HepG2 (cell line): ENCODE data around the gene LPCAT4. TPM values are rescaled to one million over a fixed set of nuclear protein-coding genes. Genes with fewer than 3 reads are reported as not detected.

Experiments used
- ELF3 ChIP-seq: IDR thresholded peaks from 2 replicates; pipeline ENCODE4 v1.6.1; 2016; ENCODE audit warnings: missing genetic modification reagents, missing compliant biosample characterization
- GABPA ChIP-seq, 2 experiments: IDR thresholded peaks; 2 replicates each; pipeline ENCODE4 v1.6.1; 2011 to 2016; ENCODE audit warnings: low read depth in 2 of 2, low read length in 1 of 2, missing biosample characterization in 1 of 2, missing genetic modification characterization in 1 of 2
- KLF12 ChIP-seq: sonication (generic); formaldehyde crosslinking; IDR thresholded peaks from 2 replicates; pipeline ENCODE4 v1.4.0; 2020; ENCODE audit warnings: missing genetic modification reagents, borderline replicate concordance
- MED1 ChIP-seq: sonication (generic); formaldehyde crosslinking; IDR thresholded peaks from 2 replicates; pipeline ENCODE4 v1.4.0; 2020; ENCODE audit warnings: missing genetic modification reagents
- NFAT5 ChIP-seq: sonication (generic); formaldehyde crosslinking; IDR thresholded peaks from 2 replicates; pipeline ENCODE4 v1.4.0; 2020; ENCODE audit warnings: missing genetic modification reagents
- NFKBIZ ChIP-seq: IDR thresholded peaks from 2 replicates; pipeline ENCODE4 v1.6.1; 2018; ENCODE audit warnings: missing genetic modification reagents, missing compliant biosample characterization
- POGK ChIP-seq: sonication (generic); formaldehyde crosslinking; conservative IDR thresholded peaks from 2 replicates; pipeline ENCODE4 v1.8.0; 2022; ENCODE audit warnings: mild to moderate bottlenecking, moderate library complexity, missing genetic modification reagents
- SNAPC4 ChIP-seq: sonication (generic); formaldehyde crosslinking; IDR thresholded peaks from 2 replicates; pipeline ENCODE4 v1.4.0; 2020; ENCODE audit warnings: mild to moderate bottlenecking, missing genetic modification reagents
- SRSF1 ChIP-seq: fragments of 200-400 bp; formaldehyde crosslinking; optimal IDR thresholded peaks from 2 replicates; pipeline ENCODE3; 2017; ENCODE audit warnings: mild to moderate bottlenecking, low read depth, low read length, moderate library complexity
- YEATS4 ChIP-seq: sonication (generic); formaldehyde crosslinking; IDR thresholded peaks from 2 replicates; pipeline ENCODE4 v1.4.0; 2020; ENCODE audit warnings: missing genetic modification reagents, borderline replicate concordance
- ZNF496 ChIP-seq: sonication (generic); formaldehyde crosslinking; IDR thresholded peaks from 2 replicates; pipeline ENCODE4 v1.8.1; 2023; ENCODE audit warnings: mild to moderate bottlenecking, moderate library complexity, missing genetic modification reagents; ENCODE audit not compliant: insufficient replicate concordance
- ZNF710 ChIP-seq: sonication (generic); formaldehyde crosslinking; IDR thresholded peaks from 2 replicates; pipeline ENCODE4 v1.5.0; 2020; ENCODE audit warnings: mild to moderate bottlenecking, missing genetic modification reagents, borderline replicate concordance
- polyA plus RNA-seq, 8 experiments: library from polyadenylated mRNA; depleted of rRNA in 3 of 8; stranded (reverse) in 7 of 8; unstranded in 1 of 8; fragments of >200 nt; fragmentation: Illumina TruSeq in 4 of 8; extraction: Trizol in 4 of 8; gene quantifications; 2 replicates each; pipeline versions ENCODE4 v1.2.1 to v1.2.3, GENCODE V29; 2011 to 2016; ENCODE audit warnings: low read depth in 4 of 8, missing spikeins in 1 of 8, mixed read lengths in 1 of 8; ENCODE audit not compliant: insufficient read depth in 1 of 8
- total RNA-seq, 5 experiments: library from RNA; depleted of rRNA; stranded (reverse); fragments of >200 nt; fragmentation: Illumina TruSeq; extraction: Trizol; gene quantifications; 2 replicates each; pipeline ENCODE4 v1.2.3, GENCODE V29; 2016; ENCODE audit warnings: low read depth in 1 of 5

Gene LPCAT4
- total and polyA plus RNA-seq, 2 of the 13 experiments (the other 11 are each of a cell fraction or from before 2014, with no cell fraction given), result 8.1 to 57.1 TPM

DNA sequence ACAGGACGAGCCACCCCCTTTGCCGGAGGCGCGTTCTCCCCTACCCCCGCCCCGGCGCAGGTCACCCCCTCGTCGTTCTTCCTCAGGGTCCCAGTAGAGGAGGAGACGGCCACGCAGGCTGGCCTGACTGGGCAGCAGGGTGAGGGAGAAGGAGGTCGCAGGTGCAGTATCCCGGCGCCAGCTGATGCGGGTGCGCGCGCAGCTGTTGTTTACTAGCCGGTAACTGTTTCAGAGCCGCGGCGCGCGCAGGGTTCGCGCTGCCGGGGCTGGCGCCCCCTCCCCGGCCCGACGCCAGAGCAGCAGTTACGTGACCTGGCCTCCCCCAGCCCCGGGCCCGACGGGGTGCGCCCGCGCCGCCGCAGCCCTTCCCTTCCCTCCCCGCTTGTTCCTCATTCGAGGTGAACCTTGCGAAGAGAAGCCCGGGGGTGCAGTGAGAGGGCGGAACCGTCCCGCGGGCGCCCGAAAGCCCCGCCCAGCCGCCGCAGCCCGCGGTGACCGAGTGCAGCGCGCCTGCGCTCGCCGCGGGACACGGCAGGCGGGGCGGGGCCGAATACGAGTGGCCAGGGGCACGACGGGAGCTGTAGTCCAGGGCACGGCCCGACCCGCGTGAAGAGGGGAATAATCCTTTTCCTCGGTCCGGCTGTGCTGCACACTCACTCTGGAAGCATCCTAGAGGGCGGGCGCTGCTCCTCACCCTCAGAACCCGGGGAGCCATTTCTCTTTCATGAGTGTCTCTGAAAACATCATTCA, 29.3 kb downstream of the LPCAT4 start, which contains the start of gene SLC12A6 (continued):
- TF ChIP-seq NFAT5 (CRISPR knock-in tag) (0 out of 2 replicates have a peak, but pooled peaks have one; percentile 15), KLF12 (0 out of 2 replicates have a peak, but pooled peaks have one; percentile 65), NFKBIZ (CRISPR knock-in tag) (no peak), YEATS4 (CRISPR knock-in tag) (peak; percentile 95), SRSF1 (no peak), SNAPC4 (CRISPR knock-in tag) (no peak), POGK (CRISPR knock-in tag) (peak; percentile 24; the same call in 1 of the 2 replicates), GABPA (IDR thresholded peaks at IDR 0.05; ENCODE audit: low read depth, low read length) (peak; percentile 18; the same call in 1 of the 2 replicates), GABPA (CRISPR knock-in tag; IDR thresholded peaks at IDR 0.05; ENCODE audit: low read depth) (no peak), MED1 (CRISPR knock-in tag) (peak; percentile 41; the same call in 1 of the 2 replicates), ZNF496 (CRISPR knock-in tag) (no peak), ZNF710 (CRISPR knock-in tag) (0 out of 2 replicates have a peak, but pooled peaks have one; percentile 15), ELF3 (CRISPR knock-in tag) (peak; percentile 27; the same call in 1 of the 2 replicates)
